ENCODE data around the gene ERGIC1. TPM values are rescaled to one million over a fixed set of nuclear protein-coding genes. Genes with fewer than 3 reads are reported as not detected.

The ERGIC1 gene
- total RNA-seq, 6 experiments from 2014 or later: 240 to 276 (median 258) TPM

DNA sequence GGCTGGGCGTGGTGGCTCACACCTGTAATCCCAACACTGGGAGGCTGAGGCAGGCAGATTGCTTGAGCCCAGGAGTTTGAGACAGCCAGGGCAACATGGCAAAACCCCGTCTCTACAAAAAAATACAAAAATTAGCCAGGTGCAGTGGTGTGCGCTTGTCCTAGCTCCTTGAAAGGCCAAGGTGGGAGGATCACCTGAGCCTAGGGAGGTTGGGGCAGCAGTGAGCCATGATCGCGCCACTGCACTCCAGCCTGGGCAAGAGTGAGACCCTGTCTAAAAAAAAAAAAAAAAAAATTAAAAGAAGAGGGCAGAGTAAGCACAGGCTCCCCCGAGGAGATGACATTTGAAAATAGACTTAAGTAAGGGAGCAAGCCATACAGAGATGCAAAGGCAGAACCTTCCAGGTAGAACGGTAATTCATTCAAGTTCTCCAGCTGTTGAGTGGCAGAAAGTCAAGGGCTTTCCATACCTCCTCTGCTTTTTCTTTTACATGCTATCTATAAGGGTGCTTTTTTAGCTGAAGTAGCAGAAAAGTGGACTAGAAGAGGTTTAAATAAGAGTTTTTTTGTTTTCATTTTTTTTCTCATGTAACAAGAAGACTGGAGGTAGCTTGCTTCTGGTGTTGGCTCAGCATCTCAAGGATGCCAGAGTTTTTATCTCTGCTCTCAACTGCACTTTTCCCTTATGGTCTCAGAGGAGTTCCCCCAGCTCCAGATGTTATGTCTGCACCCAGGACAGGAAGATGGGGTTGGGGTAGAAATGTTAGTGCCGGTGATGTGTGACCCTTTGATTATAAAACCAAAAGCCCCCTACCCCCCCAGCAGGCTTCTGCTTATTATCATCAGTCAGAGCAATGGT lies 40.8 kb downstream of the ERGIC1 start:
- H3K36me3 Mint-ChIP-seq (ENCODE audit: low read depth): peaks cover 8% of the 10 kb centered on the region
- no peak for DNase-seq
- H3K4me1 Mint-ChIP-seq (ENCODE audit: low read depth): peaks cover 58% of the 10 kb centered on the region
- TF ChIP-seq CTCF (IDR thresholded peaks at IDR 0.05): no peak
- H3K4me3 Mint-ChIP-seq: no peak overlapping the region
- no peaks in the 10 kb centered on the region; the same call in 1 of the 2 replicates for H3K27me3 Mint-ChIP-seq (ENCODE audit: insufficient read depth)
- H3K9me3 Mint-ChIP-seq: no peaks in the 10 kb centered on the region
- peak overlapping the region; percentile 67 for H3K27ac Mint-ChIP-seq

GRCh38 chr5:172875505-172876279 lies 41.6 kb downstream of the ERGIC1 start:
- Mint-ChIP-seq H3K27me3 (ENCODE audit: insufficient read depth) (no peaks in the 10 kb centered on the region; the same call in 1 of the 2 replicates), H3K4me3 (no peak overlapping the region), H3K27ac (peak overlapping the region; percentile 67), H3K36me3 (ENCODE audit: low read depth) (peaks cover 8% of the 10 kb centered on the region), H3K4me1 (ENCODE audit: low read depth) (peaks cover 58% of the 10 kb centered on the region), H3K9me3 (no peaks in the 10 kb centered on the region)
- peak; percentile 58 for DNase-seq
- TF ChIP-seq CTCF (IDR thresholded peaks at IDR 0.05): no peak

GRCh38 chr5:172876578-172876977 lies 42.5 kb downstream of the ERGIC1 start:
- DNase-seq: no peak
- no peaks in the 10 kb centered on the region; the same call in 1 of the 2 replicates for H3K27me3 Mint-ChIP-seq (ENCODE audit: insufficient read depth)
- no peak for TF ChIP-seq CTCF (IDR thresholded peaks at IDR 0.05)
- no peak overlapping the region for H3K4me3 Mint-ChIP-seq
- peaks cover 10% of the 10 kb centered on the region for H3K36me3 Mint-ChIP-seq (ENCODE audit: low read depth)
- H3K9me3 Mint-ChIP-seq: no peaks in the 10 kb centered on the region
- H3K4me1 Mint-ChIP-seq (ENCODE audit: low read depth): peaks cover 61% of the 10 kb centered on the region
- peak overlapping the region; percentile 67; the same call in 1 of the 2 replicates for H3K27ac Mint-ChIP-seq

- TF ChIP-seq CTCF (IDR thresholded peaks at IDR 0.05): no peak
- no peak for DNase-seq
- peaks cover 18% of the 10 kb centered on the region for H3K36me3 Mint-ChIP-seq (ENCODE audit: low read depth)
- no peaks in the 10 kb centered on the region; the same call in 1 of the 2 replicates for H3K27me3 Mint-ChIP-seq (ENCODE audit: insufficient read depth)
- H3K4me3 Mint-ChIP-seq: peak overlapping the region; percentile 46; the same call in 1 of the 2 replicates
- H3K27ac Mint-ChIP-seq: peak overlapping the region; percentile 75
- H3K9me3 Mint-ChIP-seq: no peaks in the 10 kb centered on the region
- peaks cover 72% of the 10 kb centered on the region for H3K4me1 Mint-ChIP-seq (ENCODE audit: low read depth)
Measured at GRCh38 chr5:172877466-172878260, 43.6 kb downstream of the ERGIC1 start.

- H3K4me1 Mint-ChIP-seq (ENCODE audit: low read depth): peaks cover 80% of the 10 kb centered on the region
- DNase-seq: no peak
Measured at GRCh38 chr5:172878585-172878932, 44.5 kb downstream of the ERGIC1 start.

More at GRCh38 chr5:172878585-172878932, 44.5 kb downstream of the ERGIC1 start:
- Mint-ChIP-seq H3K4me3 (peak overlapping the region; percentile 87), H3K27ac (peak overlapping the region; percentile 98), H3K9me3 (no peaks in the 10 kb centered on the region; the same call in 1 of the 2 replicates), H3K27me3 (ENCODE audit: insufficient read depth) (no peaks in the 10 kb centered on the region; the same call in 1 of the 2 replicates), H3K36me3 (ENCODE audit: low read depth) (peaks cover 26% of the 10 kb centered on the region)
- no peak for TF ChIP-seq CTCF (IDR thresholded peaks at IDR 0.05)
